GM12872 (cell line): Measurements from ENCODE around the gene FNDC7.

ENCODE experiments used
- CTCF ChIP-seq: IDR thresholded peaks from 3 replicates; pipeline ENCODE4 v1.5.1; 2011; ENCODE audit warnings: low read depth, mild to moderate bottlenecking, low read length, moderate library complexity; ENCODE audit not compliant: insufficient read depth

FNDC7 gene

GRCh38 chr1:108780937-108781574 is 68.3 kb downstream of the FNDC7 start:
- no peak for TF ChIP-seq CTCF

GRCh38 chr1:108785264-108785663 is 72.6 kb downstream of the FNDC7 start:
- TF ChIP-seq CTCF: no peak

GRCh38 chr1:108785880-108786279 is 73.2 kb downstream of the FNDC7 start:
- no peak for TF ChIP-seq CTCF

- TF ChIP-seq CTCF: no peak
Observed at GRCh38 chr1:108791790-108792189, 79.1 kb downstream of the FNDC7 start.
